HG03469 (cell line): ENCODE data around the gene ALDH1B1.

Experiments
- ATAC-seq: cut with Tn5 transposase; IDR thresholded peaks from one replicate; pipeline ENCODE4 v1.9.1; 2021; ENCODE audit warnings: mild to moderate bottlenecking, moderate library complexity, moderate number of reproducible peaks; ENCODE audit not compliant: unreplicated experiment

ALDH1B1 gene

DNA sequence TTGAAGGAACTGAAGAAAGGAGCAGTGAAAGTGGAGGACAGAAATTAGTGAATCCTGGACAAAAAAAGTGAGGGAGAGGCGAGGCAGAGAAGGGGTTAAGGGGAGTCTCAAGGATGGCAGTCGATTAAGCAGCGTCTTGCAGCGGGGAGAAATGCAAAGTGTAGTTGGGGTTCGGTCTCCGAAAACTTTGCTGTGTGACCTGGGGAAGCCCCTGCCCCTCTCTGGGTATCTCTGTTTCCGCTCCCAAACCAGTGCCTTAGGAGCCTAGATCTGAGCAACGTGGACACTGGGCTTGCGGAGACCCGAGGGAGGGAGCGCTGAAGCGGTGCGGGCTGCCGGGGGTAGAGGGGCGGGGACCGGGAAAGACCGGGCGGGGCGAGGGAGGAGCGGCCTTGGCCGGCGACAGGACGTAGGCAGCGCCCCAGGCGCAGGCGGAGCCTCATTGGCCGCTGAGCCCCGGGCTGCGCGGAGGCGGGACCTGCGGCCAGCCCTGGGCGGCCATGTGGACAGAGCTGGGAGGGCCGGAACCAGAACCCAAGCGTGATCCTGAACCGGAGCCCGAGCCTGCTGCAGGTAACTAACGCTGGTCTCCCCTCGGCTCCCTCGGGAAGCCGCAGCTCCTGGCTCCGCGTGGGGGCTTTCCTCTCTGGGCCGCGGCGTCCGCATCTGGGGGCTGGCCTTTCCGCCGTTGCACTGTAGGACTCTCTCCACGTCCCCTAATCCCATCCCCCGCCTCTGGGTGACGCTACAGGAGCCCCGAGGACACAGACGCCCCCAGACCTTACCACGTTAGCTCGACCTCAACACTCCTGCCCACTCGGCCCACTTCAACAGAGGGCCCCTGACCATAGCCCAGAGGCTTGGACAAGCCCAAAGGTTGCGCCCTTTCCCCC, at the start of gene ALDH1B1:
ALDH1B1 (plus strand) TSS at position 468 of the 893 bp plus-strand sequence. CDS start 3,047 bp downstream, outside the sequence.
- ATAC-seq, result peak; percentile 97

- no peak for ATAC-seq
Observed at GRCh38 chr9:38343037-38343436, 49.5 kb upstream of the ALDH1B1 start.

DNA sequence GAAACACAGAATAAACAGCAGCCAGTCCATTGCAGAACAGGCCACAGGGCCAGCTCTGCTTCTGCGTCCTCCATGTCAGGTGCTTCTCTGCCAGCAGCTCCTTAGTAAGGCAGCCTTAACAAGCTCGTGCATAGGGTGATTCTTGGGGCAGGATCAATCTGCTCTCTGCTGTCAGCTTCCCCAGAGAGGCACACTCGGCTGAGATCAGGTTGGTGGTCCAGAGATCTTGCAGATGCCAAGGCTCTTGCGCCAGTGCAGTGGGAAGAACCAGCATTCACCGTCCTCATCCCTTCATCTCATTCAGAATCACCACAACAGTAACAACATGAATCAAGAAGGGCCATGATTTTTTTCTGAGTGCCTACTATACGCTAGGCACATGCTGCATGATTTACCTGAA, 49.0 kb upstream of the ALDH1B1 start:
- no peak for ATAC-seq

DNA sequence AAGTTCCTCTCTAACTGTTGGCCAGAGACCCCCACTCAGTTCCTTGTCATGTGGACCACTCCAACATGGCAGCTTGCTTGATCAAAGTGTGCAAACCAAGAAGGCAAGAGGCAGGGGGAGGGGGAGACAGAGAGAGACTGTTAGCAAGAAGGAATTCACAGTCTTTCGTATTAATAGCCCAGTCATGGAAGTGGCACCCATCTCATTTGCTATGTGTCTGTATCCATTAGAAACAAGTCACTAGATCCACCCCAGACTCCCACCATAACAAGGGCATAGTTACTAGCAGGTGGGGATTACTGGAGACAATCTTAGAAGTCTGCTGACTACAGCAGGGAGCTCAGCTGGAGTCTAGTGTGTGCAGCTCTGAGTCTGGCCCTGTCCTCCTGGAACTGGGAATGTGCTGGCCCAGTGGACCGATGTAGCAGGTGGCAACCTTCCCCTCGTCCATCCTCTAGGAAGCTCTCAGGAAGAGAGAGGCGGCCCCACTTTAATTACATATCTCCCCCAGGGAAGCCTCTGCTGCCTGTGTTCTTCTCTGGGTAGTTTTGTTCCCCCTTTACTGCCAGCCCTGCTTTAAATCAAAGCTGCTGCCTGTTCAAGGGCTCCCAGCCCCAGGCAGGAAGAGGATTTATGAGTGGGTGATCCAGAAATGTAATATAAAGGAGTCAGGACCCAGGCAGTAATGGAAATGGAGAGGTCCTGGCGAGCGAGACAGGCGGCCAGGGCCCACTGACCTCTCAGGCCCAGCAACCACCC, 47.8 kb upstream of the ALDH1B1 start:
- no peak for ATAC-seq

DNA sequence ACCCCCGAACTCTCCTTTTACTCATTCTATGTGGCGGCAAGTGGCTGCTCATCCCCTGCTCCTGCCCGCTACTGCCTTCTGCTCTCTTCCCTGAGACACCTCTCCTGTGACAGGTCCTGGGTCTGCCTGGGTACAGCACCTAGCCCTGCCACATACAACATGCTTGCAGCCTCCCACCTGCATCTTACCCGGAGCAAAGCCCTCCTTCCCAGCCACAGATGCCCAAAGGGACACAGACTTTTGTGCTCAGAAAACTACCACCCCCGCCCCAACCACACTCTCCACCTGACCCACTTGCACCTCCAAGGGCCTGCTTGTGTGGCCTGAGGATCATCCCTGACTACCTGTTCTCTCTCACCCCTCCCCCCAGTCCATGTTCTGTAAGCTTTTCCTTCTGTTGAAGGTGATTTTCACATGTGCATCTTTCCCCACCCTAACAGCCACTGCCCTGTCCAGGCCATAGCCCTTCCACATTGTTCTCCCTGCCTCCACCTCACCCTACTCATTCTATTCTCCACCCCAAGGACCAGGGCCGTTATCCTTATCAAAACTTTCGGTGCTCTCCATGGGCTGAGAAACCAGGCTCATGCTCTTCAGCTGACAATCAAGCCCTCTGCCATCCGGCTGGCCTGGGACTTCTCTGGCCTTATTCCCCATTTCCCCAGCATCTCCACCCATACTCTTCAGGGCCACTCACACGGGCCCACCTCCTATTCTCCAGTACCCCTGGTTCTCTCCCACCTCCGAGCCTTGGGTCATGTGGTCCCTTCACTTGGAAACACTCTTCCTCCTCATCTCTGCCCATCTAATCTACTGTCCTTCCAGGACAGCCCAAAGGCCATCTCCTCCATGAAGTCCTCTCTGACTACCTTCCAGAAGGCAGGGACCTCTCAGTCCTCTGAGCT, 46.4 kb upstream of the ALDH1B1 start:
- no peak for ATAC-seq

- no peak for ATAC-seq
Observed at GRCh38 chr9:38346811-38347210, 45.7 kb upstream of the ALDH1B1 start.

DNA sequence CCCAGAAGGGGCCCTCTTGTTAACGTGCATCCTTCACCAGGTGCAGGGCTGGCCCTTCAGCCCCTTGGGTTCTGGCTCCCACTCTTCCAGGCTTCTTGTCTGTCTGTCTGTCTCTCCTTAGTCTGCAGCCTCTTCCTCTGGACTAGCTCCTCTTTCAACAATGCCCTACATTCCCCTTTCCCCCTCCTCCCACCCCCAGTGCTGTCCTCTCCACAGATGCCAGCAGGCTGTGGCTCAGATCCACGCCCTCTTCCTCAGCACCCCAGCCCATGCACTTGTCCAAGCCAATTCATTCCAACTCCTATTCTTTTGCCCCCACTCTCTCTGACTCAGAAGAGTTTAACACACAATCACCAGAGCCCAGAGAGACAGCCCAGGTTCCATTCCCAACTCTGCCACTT, 45.2 kb upstream of the ALDH1B1 start:
- no peak for ATAC-seq

GRCh38 chr9:38347946-38348345, 44.6 kb upstream of the ALDH1B1 start:
- ATAC-seq, result no peak

GRCh38 chr9:38350529-38350928, 42.0 kb upstream of the ALDH1B1 start:
- ATAC-seq, result no peak

DNA sequence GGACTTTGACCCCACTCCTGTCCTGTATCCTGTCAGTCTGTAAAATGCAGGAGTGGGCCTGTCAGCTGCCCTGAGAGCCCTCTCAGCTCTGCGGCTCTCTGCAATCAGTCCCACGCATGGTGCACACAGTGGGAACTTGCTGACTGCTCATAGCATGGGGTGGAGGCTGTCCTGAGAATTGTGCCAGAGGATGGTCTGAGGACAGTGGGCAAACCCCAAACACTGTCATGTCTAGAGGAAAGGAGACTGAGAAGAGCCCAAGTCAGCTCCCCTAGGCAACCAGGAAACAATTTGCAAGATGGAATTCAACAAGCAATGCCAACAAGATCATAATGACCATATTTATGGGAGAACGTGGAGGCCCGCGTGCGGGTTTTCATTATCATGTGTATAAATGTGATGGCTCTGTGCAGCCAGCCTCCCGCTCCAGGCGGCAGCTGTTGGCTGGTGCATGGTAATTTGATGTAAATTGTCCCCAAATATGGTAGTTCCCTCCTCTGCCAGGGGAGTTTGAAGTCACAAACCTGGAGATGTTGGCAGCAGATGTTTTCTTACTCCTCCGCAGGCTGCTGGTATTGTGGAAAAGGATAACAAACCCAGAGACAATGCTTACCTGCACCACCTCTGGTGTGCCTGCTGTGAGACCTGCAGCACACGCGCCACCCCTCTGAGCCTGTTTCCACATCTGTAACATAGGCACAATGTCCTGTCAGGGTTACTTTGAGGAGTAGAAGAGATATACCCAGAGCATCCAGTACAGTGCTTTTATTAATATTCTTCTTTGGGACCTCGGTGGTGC, 39.8 kb upstream of the ALDH1B1 start:
- ATAC-seq, result no peak

- no peak for ATAC-seq
Observed at GRCh38 chr9:38355115-38355514, 37.4 kb upstream of the ALDH1B1 start.

- ATAC-seq, result no peak
Observed at GRCh38 chr9:38355517-38356120, 36.9 kb upstream of the ALDH1B1 start.

- ATAC-seq, result no peak
Observed at GRCh38 chr9:38356851-38357250, 35.7 kb upstream of the ALDH1B1 start.

DNA sequence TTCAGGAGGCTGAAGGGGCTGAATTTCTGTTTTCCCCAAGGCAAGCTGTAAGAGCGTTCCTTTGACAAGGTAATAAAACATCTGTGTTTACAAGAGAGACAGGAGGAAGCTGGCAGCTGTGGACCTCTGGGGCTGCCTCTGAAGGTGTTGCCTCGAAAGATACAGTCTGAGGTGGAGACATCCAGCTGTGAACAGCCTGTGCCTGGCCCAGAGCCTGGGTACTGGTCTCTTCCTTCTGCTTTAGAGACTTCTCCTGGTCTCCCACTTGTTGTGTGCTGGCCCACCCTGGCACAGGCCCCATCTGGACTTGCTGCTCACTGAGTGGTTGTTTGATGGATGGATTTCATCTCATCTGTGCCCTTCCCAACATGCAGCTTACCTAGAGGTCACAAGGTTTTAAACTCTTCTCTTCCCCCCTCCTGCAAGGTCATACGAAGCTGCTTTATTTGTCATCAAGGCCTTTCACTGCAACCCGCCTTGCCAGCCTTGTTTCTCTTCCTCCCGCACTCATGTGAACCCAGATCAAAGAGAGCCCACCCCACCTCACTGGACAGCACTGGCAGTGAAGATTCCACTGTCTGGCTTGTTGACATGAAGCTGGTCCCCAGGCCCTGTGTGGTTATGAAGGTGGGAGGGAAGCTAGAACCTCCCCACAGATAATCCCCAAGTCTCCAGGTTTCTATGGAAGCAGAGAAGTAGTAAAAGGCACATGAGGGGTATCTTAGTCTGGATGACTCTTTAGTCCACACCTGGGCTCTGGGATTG, 35.0 kb upstream of the ALDH1B1 start:
- ATAC-seq, result no peak

GRCh38 chr9:38358390-38359296, 33.9 kb upstream of the ALDH1B1 start:
- ATAC-seq, result no peak

DNA sequence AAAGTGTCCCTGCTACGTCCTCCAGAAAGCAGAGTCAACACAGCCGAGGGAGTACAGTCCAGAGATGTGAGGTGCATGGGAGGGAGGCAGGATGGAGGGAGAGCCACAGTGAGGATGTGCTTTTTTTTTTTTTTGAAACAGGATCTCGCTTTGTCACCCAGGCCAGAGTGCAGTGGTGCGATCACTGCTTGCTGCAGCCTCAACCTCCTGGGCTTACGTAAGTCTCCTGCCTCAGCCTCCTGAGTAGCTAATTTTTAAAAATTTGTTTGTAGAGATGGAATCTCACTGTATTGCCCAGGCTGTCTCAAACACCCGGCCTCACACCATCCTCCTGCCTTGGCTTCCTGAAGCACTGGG, 33.2 kb upstream of the ALDH1B1 start:
- ATAC-seq, result no peak

DNA sequence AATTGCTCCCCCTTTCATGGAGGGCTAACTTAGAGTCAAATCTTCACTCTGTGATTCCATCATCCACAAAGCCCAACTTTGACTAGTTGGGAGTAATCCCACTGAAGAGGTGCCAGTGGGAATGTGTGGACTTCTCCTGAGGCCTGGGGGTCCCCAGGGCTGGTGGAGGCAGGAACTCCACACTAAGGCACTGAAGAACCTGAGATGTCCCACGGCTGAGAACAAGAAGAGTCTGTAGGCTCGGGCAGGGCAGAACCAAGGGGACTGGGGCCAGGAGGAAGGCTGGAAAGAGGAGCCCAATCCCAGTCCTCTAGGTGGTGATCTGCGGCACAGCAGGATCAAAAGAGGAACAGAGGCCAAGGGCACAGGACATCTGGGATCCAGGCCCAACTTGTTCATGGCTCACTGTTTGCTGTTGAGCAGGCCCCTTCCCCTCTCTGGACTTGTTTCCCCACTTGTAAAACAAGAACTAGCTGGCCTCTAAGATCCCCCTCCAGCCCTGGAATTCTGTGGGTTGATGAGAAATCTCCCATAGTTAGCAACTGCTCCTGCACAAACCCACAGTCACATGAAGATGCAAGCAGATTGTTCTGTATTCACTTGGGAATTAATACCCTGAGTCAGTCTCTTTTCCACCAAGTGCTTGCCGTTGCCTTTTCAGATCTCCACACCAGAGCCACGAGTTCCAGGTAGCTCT, 32.7 kb upstream of the ALDH1B1 start:
- ATAC-seq, result no peak
